HFFc6 (cell line): Measurements from ENCODE around the gene CLEC4A. TPM values are rescaled to one million over a fixed set of nuclear protein-coding genes. Genes with fewer than 3 reads are reported as not detected.
"Not testable (repeated sequence)": the region's sequence is repeated elsewhere in the genome, so short reads cannot be mapped to it uniquely, and the experiment has no call there.

Experiments used
- DNase-seq: peaks from one replicate; pipeline ENCODE4 v3.0.0-alpha.2; 2018
- H3K27ac Mint-ChIP-seq: 2 replicates; pipeline ENCODE4 v1.8.0; 2020; ENCODE audit warnings: mild to moderate bottlenecking, mixed read lengths
- H3K27me3 Mint-ChIP-seq: 2 replicates; pipeline ENCODE4 v1.8.0; 2021; ENCODE audit warnings: mild to moderate bottlenecking, moderate library complexity, mixed read lengths; ENCODE audit not compliant: insufficient read depth
- H3K36me3 Mint-ChIP-seq: 2 replicates; pipeline ENCODE4 v1.8.0; 2021; ENCODE audit warnings: low read depth, mixed read lengths
- H3K4me1 Mint-ChIP-seq: 2 replicates; pipeline ENCODE4 v1.8.0; 2020; ENCODE audit warnings: low read depth, mixed read lengths
- H3K4me3 Mint-ChIP-seq: 2 replicates; pipeline ENCODE4 v1.8.0; 2020; ENCODE audit warnings: mild to moderate bottlenecking, moderate library complexity, mixed read lengths
- H3K9me3 Mint-ChIP-seq: 2 replicates; pipeline ENCODE4 v1.8.0; 2020; ENCODE audit warnings: mild to moderate bottlenecking, mixed read lengths
- CTCF ChIP-seq: fragments of 200-600 bp; sonication (generic); IDR thresholded peaks from 2 replicates; pipeline ENCODE4 v1.5.0; 2021; ENCODE audit warnings: antibody characterized with exemption, mild to moderate bottlenecking
- total RNA-seq, 6 experiments: library from RNA; stranded (reverse); fragmentation: NEBNext Ultra II Directional; extraction: Animal tissue kit (Norgen Biotek cat#: 25700); gene quantifications; 2 replicates in 1 of 6; 3 replicates in 5 of 6; pipeline ENCODE4 v1.2.3, GENCODE V29; 2021

CLEC4A gene
- total RNA-seq, 6 experiments from 2014 or later: 0.23 to 0.38 (median 0.34) TPM; not detected in 1

DNA sequence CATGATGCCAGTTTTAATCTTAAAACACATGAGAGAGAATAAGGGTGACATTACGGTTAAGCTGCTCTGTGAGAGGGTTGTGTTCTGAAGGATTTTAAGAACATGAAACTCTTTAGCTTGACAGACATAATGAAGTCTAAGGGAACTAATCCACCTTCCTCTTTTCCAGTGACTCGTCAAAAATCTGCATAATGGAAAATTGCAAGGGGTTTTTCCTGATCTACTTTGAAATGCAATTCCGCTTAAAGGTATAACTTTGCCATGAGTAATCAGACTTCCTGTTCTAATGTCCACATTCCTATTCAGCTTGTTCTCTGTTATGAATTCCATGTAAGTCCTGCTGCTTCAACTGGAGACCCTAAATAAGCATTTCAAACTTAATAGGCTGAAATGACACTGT lies 33.4 kb downstream of the CLEC4A start, which contains the start of gene ZNF705A:
TSS of gene ZNF705A (plus strand) at position 171 of the 400 bp plus-strand sequence. CDS start 15,611 bp downstream, outside the sequence.
- TF ChIP-seq CTCF: no peak
- H3K27me3 Mint-ChIP-seq: peaks cover 3% of the 10 kb centered on the region
- H3K4me3 Mint-ChIP-seq: peak within 1 kb of the TSS; percentile 64
- peaks cover 50% of the 10 kb centered on the region for H3K4me1 Mint-ChIP-seq
- peak; percentile 71 for DNase-seq
- H3K27ac Mint-ChIP-seq: peak within 1 kb of the TSS; percentile 91
- H3K9me3 Mint-ChIP-seq: no peaks in the 10 kb centered on the region
- H3K36me3 Mint-ChIP-seq: no peaks in the 10 kb centered on the region

DNA sequence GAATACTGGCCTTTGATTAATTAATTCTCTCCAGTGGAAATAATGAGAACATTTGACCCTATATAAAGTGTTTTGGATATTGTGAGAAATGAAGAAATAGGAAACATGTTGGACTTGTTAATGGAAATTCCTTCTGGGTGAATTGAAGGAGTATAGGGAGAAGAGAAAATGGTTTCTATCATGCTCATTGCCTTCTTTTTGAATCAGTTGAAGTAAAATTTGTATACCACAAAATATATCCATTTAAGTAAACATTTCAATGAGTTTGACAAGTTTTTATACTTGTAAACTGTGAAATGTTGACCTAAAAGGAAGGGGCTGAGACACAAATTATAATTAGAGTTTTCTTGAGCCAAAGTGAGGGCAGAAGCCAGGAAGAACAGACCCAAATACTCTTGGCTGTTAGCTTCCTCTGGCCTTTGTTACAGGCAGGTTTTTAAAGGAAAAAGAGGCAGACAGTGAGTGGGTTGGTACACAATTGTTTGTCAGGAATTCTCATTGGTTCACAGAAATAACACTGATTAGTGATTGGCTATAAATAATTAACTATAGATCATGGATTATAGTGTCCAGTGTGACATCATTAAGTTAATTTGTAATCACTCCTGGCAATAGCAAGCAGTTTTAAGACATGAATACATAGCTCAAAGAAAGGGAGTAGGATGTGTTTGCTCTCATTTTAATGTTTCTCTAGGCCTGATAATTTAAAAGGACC lies 34.2 kb downstream of the CLEC4A start:
- no peaks in the 10 kb centered on the region for H3K9me3 Mint-ChIP-seq
- TF ChIP-seq CTCF: no peak
- H3K4me3 Mint-ChIP-seq: peak overlapping the region; percentile 64
- no peaks in the 10 kb centered on the region for H3K36me3 Mint-ChIP-seq
- peaks cover 54% of the 10 kb centered on the region for H3K4me1 Mint-ChIP-seq
- peaks cover 3% of the 10 kb centered on the region for H3K27me3 Mint-ChIP-seq
- no peak for DNase-seq
- peak overlapping the region; percentile 91 for H3K27ac Mint-ChIP-seq

- H3K9me3 Mint-ChIP-seq, H3K27me3 Mint-ChIP-seq, H3K27ac Mint-ChIP-seq, H3K36me3 Mint-ChIP-seq, H3K4me1 Mint-ChIP-seq, H3K4me3 Mint-ChIP-seq, DNase-seq: not testable (repeated sequence)
These were observed 49.5 kb downstream of the CLEC4A start for GRCh38 chr12:8172911-8173310.

- peak overlapping the region; percentile 86 for H3K4me3 Mint-ChIP-seq
- not testable (repeated sequence) for H3K27me3 Mint-ChIP-seq, H3K36me3 Mint-ChIP-seq, H3K9me3 Mint-ChIP-seq
- peak overlapping the region; percentile 72 for H3K27ac Mint-ChIP-seq
- H3K4me1 Mint-ChIP-seq: peaks cover 20% of the 10 kb centered on the region
- DNase-seq: peak; percentile 18
- peak; percentile 83 for TF ChIP-seq CTCF
These were observed 56.7 kb downstream of the CLEC4A start for GRCh38 chr12:8179989-8180585.

GRCh38 chr12:8181271-8181670 lies 57.9 kb downstream of the CLEC4A start:
- not testable (repeated sequence) for H3K36me3 Mint-ChIP-seq
- H3K27ac Mint-ChIP-seq: peak overlapping the region; percentile 60
- peak; percentile 9 for DNase-seq

GRCh38 chr12:8182923-8183322 lies 59.5 kb downstream of the CLEC4A start:
- not testable (repeated sequence) for H3K9me3 Mint-ChIP-seq, DNase-seq, H3K36me3 Mint-ChIP-seq, H3K4me3 Mint-ChIP-seq, H3K27ac Mint-ChIP-seq, H3K27me3 Mint-ChIP-seq
- H3K4me1 Mint-ChIP-seq: peaks cover 20% of the 10 kb centered on the region

More at GRCh38 chr12:8181271-8181670, 57.9 kb downstream of the CLEC4A start:
- H3K4me1 Mint-ChIP-seq: peaks cover 20% of the 10 kb centered on the region
- peak overlapping the region; percentile 84 for H3K4me3 Mint-ChIP-seq
- H3K9me3 Mint-ChIP-seq, H3K27me3 Mint-ChIP-seq: not testable (repeated sequence)

GRCh38 chr12:8183346-8183745 lies 59.9 kb downstream of the CLEC4A start:
- not testable (repeated sequence) for H3K4me3 Mint-ChIP-seq, H3K27me3 Mint-ChIP-seq, DNase-seq, H3K27ac Mint-ChIP-seq, H3K9me3 Mint-ChIP-seq, H3K36me3 Mint-ChIP-seq
- H3K4me1 Mint-ChIP-seq: peaks cover 20% of the 10 kb centered on the region

- not testable (repeated sequence) for H3K9me3 Mint-ChIP-seq
These were observed 60.8 kb downstream of the CLEC4A start for GRCh38 chr12:8184206-8184605.

More at GRCh38 chr12:8184206-8184605, 60.8 kb downstream of the CLEC4A start:
- H3K4me1 Mint-ChIP-seq: peaks cover 20% of the 10 kb centered on the region
- not testable (repeated sequence) for DNase-seq, H3K4me3 Mint-ChIP-seq, H3K27me3 Mint-ChIP-seq, H3K27ac Mint-ChIP-seq, H3K36me3 Mint-ChIP-seq
